ENCODE results near the gene PTDSS2.
"Not testable (repeated sequence)": the region's sequence is repeated elsewhere in the genome, so short reads cannot be mapped to it uniquely, and the experiment has no call there.

The PTDSS2 gene

DNA sequence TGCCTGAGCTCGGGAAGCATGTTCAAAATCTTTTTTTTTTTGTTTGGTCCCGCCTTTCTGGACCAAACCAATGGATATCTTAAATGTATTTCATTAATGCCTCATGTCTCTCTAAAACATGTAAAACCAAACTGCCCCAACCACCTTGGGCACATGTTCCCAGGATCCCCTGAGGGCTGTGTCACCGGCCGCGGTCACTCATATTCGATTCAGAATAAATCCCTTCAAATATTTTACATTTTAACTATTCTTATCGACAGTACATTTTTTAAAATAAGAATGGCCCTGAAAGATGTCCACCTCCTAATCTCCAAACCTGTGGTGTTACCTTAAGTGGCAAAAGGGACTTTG, 54.9 kb downstream of the PTDSS2 start:
- no peak for DNase-seq (ENCODE audit: low read depth in 2 of 2)

DNA sequence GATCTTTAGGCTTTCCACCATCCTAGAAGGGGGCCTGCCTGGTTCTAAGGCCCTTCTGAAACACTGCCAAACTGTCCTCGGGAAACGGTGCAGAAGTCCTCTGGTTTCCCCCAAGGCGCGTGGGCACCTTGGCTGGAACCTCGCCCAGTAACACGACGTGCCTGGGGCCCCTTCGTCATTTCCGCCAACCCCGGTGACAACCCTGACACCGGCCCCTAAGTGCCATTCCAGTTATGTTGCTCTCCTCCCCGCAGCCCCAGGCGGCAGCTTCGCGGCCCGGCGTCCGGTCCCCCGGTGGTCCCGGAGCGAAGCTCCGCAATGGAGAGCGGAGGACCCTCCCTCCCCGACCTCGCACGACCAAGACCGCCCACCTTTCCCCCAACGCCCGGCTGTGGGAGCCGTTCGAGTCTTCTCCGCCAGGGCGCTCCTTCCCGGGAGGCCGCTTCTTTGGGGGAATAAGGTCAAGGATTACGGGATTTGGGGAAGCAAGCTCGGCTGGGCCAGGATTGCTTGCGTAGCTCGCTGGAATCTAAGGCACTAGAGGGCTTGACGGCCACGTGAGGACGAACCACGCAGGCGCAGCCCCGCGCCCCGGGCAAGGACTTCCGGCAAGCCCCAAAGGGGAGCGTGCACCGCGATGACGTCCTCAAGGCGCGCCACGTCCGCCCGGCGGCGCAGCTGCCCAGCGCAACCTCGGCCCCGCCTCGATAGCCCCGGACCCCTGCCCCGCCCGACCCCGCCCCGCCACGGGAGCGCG, 56.3 kb downstream of the PTDSS2 start:
- DNase-seq (ENCODE audit: low read depth in 2 of 2), result peak; percentile 91 to 94

DNA sequence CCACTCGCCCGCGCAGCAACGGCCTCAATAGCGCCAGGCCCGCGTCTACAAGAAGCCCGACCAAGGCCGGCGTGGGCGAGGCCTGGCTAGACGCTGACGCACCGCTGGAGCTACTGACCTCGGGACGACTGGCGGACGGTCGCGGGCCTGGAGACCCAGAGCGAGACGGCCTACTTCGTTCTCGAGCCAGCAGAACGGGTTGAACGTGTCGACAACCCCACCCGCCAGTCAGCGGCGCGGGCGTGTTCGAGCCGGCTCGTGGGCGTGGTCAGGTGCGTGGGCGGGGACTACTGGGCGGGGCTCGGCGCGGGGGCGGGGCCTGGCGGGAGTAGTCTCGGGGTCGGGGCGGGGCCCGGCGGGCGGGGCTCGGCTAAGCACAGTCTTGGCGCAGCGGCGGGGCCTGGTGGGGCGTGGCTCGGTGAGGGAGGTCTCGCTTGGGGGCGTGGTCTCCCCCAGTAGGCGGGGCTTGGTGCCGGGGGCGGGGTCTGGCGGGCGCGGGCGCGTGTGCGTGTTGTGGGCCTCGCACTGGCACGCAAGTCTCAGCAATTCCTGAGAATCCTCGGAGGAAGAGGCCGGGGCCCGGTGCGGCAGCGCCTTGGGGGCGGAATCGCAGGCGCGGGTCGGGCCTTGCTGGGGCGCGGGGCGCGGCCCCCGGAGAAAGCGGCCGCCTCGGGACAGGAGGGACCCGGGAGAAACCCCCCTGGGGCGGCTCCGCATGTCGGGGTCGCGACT, 57.1 kb downstream of the PTDSS2 start, which contains the start of gene RNH1:
Gene RNH1, minus strand, starts transcription at position 248 of the 732 bp plus-strand sequence. CDS start 5,080 bp downstream, outside the sequence.
- DNase-seq (ENCODE audit: low read depth in 2 of 2), result peak; percentile 99

DNA sequence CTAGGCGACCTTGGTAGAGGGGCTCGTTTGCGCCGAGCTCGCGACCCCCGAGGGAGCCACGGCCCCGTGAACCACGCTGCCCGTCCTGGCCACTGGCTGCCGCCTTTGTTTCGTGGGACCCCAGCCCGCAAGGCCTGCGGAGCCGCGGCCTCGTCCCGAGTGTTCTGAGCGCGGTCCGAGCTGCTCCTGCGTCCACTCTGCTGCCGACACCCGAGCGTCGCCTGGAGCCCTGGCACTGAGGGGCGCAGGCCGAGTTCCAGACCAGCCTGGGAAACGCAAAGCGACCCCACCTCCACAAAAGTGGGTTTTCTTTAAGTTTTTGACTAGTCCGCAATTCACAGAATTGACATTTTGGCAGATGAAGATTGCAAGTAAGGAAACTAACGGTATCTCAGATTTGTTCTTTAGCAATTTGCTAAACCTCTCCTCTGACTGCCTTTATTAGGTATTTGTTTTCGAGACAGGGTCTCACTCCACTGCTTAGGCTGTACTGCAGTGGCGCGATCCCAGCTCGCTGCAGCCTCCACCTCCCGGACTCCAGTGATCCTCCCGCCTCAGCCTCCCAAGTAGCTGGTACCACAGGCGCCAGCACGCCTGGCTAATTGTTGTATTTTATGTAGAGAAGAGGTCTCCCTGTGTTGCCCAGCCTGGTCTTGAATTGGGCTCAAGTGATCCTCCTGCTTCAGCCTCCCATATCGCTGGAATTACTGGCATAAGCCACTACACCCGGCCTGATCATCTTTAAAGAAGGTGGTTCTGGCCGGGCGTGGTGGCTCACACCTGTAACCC, 57.8 kb downstream of the PTDSS2 start:
- no peak for DNase-seq (ENCODE audit: low read depth in 2 of 2)

DNA sequence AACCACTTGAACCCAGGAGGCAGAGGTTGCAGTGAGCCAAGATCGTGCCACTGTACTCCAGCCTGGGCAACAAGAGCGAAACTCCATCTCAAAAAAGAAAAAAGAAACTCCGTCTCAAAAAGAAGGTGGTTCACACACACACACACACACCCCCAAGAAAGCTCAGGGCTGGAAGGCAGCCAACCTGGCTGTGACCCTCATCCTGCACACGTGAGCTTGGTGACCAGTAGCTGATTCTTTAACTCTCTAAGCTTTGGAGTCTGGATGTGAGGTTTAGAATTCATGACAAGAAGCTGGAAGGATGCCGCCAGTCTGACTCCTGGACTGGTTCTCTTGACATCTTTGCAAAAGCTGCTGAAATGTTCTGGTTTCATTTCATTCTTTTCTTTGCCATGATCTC, 58.9 kb downstream of the PTDSS2 start:
- DNase-seq (ENCODE audit: low read depth in 2 of 2), result no peak

DNA sequence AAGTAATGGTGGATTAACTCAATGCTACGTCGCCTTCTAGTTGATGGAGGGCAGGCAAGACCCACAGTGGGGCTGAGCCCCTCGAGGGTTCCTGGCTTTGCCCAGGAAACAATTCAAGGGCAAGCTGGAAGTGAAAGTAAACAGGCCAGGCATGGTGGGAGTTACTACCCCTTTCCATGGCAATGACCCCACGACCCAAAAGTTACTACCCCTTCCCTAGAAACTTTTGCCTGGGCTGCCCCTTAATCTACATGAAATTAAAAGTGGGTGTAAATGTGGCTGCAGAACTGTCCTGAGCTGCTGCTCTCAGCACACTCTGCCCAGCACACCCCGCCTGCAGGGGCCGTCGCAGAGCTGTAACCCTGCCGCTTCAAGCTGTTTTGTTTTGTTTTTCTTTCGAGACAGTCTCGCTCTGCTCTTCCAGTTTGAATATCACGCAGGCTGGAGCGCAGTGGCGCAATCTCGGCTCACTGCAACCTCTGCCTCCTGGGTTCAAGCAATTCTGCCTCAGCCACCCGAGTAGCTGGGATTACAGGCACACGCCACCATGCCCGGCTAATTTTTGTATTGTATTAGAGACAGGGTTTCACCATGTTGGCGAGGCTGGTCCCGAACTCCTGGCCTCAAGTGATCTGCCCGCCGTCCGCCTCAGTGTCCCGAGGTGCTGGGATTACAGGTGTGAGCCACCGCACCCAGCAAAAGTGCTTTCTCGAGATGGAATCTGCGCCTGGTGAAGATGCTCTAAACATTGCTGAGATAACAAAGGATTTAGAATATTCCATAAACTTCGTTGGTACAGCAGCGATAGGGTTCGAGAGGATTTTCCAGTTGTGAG, 62.9 kb downstream of the PTDSS2 start:
- DNase-seq (ENCODE audit: low read depth in 2 of 2), result no peak

DNA sequence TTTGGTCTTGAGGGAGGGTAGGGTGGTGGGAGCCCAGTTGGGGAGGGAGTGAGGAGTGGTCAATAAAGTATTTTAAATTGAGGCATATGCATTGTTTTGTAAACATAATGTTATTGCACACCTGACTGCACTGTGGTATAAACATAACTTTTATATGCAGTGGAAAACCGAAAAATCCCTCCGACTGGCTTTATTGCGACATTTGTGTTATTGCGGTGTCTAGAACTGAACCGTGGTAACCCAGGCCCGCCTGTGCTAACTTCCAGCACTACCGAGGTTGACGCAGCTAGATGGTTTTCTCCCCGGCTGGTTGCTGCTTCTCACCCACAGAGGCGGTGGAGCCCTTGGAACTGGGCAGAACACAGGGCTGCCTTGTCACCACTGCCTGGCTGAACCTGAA, 64.5 kb downstream of the PTDSS2 start:
- DNase-seq (ENCODE audit: low read depth in 2 of 2), result no peak

DNA sequence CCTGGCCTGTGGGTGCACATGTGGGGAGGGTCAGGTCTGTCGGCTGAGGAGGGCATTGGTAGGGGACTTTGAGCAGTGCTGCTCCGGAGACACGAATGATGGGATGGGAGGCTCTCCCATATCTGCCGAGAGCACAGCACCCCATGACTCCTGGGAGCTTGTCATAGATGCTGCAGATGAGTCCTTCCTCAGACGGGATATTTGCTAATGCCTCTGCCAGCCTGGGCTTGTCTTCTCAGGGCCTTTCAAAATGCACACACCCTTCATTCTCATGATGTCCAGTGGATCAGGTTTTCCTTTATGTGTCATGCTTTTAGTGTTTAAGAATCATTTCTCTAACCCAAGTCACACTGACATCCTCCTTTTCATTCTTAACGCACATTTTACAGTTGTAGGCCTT, 65.1 kb downstream of the PTDSS2 start:
- no peak for DNase-seq (ENCODE audit: low read depth in 2 of 2)

DNA sequence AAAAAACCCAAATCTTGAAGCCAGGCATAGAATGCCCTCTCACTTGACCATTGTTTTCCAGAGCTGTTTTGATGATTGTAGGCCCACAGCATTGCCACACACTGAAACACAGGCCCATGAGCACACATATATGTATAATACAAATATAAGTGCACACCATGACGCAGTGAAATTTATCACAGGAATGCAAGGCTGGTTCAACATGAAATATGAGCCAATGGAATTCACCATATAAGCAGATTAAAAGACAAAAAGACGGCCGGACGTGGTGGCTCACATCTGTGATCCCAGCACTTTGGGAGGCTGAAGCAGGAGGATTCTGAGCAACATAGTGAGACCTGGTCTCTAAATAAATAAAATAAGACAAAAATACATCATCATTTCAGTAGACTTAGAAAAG, 66.3 kb downstream of the PTDSS2 start:
- DNase-seq (ENCODE audit: low read depth in 2 of 2), result no peak

DNA sequence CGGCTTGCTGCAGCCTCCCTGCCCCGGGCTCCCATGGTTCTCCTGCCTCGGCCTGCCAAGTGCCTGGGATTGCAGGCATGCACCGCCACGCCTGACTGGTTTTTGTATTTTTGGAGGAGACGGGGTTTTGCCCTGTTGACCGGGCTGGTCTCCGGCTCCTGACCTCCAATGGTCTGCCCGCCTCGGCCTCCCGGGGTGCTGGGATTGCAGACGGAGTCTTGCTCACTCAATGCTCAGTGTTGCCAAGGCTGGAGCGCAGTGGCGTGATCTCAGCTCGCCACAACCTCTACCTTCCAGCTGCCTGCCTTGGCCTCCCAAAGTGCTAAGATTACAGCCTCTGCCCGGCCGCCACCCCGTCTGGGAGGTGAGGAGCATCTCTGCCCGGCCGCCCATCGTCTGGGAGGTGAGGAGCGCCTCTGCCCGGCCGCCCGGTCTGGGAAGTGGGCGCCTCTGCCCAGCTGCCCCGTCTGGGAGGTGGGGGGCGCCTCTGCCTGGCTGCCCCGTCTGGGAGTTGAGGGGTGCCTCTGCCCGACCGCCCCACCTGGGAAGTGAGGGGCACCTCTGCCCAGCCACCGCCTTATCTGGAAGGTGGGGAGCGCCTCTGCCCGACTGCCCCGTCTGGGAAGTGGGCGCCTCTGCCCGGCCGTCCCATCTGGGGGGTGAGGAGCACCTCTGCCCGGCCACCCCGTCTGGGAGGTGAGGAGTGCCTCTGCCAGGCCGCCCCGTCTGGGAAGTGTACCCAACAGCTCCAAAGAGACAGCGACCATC, 67.0 kb downstream of the PTDSS2 start:
- not testable (repeated sequence) for DNase-seq (ENCODE audit: low read depth in 2 of 2)

DNA sequence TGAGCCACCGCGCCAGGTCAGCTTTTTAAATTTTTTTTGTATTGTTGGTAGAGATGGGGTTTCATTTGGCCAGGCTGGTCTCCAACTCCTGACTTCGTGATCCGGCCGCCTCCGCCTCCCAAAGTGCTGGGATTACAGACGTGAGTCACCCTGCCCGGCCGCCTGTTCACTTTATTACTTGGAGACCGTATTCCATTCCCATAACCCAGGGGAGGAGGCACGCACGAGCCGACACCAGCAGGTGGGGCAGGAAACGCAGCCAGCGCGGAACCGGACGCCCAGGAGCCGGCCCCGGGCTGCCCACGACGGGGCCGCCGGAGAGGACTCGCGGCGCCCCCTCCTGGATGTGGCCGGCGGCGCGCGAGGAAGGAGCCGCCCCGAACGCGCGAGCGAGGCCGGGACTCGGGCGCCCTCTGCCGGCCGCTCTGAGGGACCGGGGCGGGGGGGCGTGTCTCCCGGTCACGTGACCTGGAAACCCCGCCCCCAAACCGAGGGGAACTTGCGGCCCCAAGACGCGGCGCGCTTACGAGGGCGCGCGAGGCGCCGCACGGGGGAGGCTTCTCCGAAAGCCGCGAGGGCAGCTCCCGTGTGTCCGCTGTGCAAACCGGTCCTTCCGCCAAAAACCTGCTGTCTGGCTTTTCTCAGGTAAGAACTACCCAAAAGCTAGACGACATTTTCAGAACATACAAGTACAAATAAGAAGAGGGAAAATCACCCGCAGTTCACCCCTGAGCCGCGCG, 68.6 kb downstream of the PTDSS2 start:
- DNase-seq (ENCODE audit: low read depth in 2 of 2), result peak; percentile 79 to 86

DNA sequence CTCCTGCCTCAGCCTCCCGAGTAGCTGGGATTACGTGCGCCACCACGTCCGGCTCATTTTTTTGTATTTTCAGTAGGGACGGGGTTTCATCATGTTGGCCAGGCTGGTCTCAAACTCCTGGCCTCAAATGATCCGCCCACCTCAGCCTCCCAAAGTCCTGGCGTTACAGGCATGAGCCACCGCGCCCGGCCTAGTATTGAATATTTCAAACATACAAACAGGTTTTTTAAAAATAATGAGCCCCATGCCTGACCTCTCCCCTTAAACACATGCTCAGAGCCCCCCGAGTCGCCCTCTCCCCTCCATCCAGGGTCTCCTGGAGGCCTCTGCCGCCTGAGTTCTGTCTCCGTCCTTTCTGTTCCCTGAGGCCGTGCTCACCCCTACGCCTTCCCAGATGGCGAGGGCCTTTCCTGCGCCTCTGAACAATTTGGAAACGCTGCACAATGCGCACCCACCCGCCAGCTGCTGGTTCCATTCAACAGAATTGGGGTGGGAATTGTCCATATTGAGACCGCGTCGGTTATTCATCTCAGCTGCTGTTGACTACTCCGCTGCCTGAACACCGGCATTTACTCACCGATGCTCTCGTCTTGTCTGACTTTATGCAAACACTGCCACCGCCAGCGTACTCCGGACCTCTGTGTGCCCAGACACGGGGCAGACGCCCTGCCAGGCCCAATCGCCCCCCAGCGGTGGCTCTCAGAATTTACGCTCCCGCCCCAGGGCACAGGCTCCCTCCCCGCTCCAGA, 70.5 kb downstream of the PTDSS2 start:
- no peak for DNase-seq (ENCODE audit: low read depth in 2 of 2)

DNA sequence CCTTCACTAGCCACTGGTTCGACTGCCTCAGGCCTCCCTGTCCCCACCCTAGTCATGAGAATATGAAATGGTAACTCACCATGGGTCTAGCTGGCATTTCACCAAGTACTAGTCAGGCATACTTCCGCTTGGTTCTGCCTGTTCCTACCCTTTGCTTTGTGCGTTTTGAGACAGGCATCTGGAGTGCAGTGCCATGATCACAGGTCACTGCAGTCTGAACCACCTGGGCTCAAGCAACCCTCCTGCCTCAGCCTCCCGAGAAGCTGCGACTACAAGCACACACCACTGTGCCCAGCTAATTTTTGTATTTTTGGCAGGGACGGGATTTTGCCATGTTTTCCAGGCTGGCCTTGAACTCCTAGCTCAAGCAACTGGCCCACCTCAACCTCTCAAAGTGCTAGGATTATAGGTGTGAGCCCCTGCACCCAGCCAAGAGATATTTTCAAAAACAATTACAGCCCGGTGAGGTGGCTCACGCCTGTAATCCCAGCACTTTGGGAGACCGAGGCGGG, 71.2 kb downstream of the PTDSS2 start:
- DNase-seq (ENCODE audit: low read depth in 2 of 2), result no peak

DNA sequence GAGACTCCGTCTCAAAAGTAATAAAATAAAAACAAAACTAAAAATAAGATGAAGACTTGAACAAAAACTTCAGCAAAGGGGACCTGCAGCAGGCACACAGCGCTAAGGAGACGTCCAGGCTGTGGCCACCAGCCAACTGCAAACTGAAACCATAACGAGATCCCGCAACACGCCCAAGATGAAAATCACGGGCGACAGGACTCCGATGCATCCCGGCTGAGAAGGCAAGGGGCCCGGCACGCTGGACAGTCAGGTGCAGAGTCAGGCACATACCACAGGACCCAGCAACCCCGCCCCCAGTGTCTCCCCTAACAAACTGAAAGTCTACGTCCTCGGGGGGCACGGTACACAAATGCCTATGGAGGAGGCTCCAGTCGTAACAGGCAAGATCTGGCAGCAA, 76.1 kb downstream of the PTDSS2 start:
- DNase-seq (ENCODE audit: low read depth in 2 of 2), result no peak

DNA sequence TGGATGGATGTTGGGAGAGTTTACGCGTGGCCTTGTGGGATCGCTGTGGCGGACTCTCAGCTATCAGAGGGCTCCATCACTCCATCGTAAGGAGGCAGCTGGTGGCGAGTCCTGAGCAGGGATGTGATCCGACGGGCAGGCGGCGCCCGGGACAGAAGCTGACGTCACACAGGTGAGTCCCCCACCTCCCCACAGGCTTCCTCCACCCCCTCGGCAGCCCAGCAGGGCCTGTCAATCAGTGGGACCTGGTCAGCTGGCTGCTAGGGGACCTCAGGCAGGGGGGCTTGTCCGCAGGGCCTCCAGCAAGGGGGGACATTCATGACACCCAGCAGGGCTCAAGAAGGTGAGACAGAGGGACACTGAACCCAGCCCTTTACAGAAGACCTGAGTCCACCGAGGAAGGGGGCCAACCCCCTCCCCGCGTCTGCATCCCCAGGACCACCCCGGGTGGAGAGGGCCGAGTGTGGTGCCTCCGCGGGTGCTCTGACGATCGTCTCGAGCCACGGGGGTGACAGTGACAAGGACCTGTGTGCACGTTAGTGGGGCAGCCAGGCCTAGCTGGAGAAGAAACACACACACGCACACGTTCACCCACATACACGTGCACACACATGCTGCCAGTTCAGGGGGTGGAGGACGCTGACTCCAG, 78.2 kb downstream of the PTDSS2 start:
- no peak for DNase-seq (ENCODE audit: low read depth in 2 of 2)

DNA sequence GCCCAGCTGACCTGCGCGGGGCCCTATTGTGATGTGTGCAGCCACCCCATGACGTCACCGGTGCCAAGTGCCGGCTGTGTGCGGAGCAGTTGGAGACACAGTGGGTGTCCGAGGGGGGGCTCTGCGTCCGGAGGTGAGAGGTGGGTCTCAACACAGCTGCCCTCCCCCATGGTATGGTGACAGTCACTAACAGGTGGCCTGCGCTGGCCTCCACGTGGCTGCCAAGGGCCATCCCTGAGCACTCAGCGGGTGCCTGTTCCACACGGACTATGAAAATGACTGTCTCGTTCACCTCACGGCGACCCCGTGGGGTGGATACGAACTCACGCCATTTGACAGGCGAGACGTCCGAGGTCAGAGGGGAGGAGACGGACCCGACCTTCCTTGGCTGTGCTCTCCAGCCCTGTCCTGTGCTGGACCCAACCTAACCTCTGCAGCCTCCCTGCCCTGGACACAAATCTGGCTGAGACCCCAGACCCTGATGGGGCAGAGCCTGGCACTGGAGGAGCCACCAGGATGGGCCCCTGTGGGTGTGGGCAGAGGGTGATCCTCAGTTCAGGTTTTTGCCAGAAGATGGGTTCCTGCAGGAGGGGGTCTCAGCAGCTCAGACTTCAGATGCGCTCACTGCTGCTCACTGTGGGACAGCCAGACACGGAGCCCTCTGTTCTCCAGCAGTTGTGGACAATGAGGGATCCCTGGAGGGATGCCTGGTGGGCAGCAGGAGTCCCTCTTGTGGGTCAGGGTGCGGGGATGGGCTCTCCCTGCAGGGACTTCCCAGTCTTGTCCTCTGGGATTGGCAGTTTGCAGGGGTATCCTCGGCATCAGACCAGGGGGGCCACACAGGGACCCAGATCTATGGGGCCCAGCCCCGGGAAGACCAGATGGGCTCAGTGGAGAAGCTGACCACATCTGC, 79.0 kb downstream of the PTDSS2 start:
- no peak for DNase-seq (ENCODE audit: low read depth in 2 of 2)

DNA sequence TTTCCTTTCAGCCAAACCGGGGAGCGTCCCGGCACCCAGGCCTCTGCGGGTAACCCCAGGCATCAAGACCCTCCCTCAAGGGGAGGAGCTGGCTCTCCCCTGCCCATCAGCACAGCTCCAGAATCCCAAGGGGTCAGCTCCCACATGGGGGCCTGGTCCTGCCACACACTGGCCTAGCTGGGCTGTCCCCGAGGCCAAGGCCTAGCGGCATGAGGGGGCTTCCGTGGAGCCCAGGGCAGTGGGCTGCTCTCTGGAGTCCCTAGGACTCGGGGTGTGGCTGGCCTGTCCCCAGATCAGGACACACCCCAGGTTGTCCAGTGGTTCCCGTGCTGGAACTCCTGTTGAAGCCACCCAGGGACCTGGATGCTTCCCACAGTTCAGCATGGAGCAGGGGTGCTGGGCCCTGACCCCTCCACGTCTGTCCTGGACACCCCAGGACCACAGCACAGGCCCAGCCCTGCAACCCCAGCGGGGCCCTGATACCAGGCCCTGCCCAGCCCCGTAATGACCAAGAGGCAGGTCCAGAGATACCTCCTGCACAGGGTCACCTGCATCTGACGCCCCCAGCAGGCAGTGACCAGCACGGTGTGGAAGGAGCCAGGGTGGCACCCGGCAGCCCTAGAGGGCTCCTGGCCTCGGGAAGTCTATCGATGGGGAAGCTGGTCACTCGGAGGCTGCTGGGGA, 79.8 kb downstream of the PTDSS2 start:
- DNase-seq (ENCODE audit: low read depth in 2 of 2), result no peak
